ENCODE data around the gene KRTAP13-4.

Gene KRTAP13-4

DNA sequence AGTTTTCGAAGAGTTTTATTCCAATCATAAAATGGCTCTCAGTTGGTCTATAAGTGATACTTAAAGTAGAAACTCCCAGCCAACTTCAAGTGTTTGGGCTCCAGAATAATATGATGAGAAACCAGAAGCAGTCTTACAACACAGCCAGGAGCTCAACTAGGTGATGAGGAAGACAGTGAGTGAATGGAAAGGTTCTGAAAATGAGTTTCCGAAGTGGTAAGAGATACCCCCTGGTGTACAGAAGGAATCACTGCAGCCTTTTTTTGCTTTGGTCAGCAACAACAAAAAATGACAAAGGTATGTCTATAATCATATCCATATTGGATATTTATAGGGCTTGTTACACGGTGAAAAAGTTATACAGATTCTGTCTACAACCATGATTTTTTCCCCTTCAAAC lies 33.7 kb downstream of the KRTAP13-4 start (continued):
- TF ChIP-seq, protein P1, sequence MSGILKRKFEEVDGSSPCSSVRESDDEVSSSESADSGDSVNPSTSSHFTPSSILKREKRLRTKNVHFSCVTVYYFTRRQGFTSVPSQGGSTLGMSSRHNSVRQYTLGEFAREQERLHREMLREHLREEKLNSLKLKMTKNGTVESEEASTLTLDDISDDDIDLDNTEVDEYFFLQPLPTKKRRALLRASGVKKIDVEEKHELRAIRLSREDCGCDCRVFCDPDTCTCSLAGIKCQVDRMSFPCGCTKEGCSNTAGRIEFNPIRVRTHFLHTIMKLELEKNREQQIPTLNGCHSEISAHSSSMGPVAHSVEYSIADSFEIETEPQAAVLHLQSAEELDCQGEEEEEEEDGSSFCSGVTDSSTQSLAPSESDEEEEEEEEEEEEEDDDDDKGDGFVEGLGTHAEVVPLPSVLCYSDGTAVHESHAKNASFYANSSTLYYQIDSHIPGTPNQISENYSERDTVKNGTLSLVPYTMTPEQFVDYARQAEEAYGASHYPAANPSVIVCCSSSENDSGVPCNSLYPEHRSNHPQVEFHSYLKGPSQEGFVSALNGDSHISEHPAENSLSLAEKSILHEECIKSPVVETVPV (CRISPR knock-in tag; IDR thresholded peaks at IDR 0.05), result no peak

DNA sequence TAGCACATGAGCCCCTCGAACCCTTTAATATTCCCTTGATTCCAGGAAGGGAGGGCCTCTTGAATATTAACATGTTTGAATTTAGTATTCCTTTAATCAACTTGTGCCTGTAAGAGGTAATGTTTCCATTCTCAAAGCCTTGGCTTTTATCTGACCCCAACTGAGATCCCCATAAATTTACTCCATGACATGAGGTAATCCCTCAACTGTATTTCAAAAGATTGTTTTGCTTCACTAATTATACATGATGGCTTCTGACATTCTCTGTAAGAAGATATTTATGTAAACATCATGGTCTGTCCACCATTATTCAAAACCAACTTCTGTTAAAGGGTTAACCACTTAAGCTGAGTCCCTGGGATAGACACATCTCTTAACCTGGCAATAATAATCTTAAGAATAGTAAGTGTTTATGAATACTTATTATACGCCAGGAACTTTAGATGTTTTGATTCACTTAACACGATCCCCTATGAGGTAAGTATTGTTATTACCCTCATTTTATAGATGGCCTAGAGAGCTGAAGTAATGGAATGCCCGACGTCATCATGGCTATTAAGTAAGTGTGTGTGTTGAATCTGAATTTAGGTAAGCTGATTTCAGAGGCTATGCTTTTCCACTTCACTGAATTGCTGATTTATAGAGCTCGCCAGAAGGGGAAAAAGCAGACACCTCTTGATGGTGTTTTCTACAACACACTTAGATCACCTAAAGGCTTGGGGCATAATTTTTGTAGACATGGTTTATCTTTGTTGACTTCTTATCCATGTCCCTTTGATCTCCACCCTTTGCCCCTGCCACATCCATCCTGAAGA lies 39.1 kb downstream of the KRTAP13-4 start:
- TF ChIP-seq ZNF70 (CRISPR knock-in tag; IDR thresholded peaks at IDR 0.05) (no peak), ZFP30 (CRISPR knock-in tag; IDR thresholded peaks at IDR 0.05) (no peak), PPARA (CRISPR knock-in tag; IDR thresholded peaks at IDR 0.05; ENCODE audit: borderline replicate concordance) (no peak), OSR1 (CRISPR knock-in tag; IDR thresholded peaks at IDR 0.05) (no peak), ZNF565 (CRISPR knock-in tag; conservative IDR thresholded peaks at IDR 0.05; ENCODE audit: low read depth) (no peak), ARNTL (CRISPR knock-in tag; IDR thresholded peaks at IDR 0.05; ENCODE audit: borderline replicate concordance, low read depth) (no peak), ZNF8 (CRISPR knock-in tag; IDR thresholded peaks at IDR 0.05) (no peak), BACH2 (CRISPR knock-in tag; IDR thresholded peaks at IDR 0.05; ENCODE audit: borderline replicate concordance) (no peak), GLIS3 (CRISPR knock-in tag; IDR thresholded peaks at IDR 0.05) (no peak), ZFP3 (CRISPR knock-in tag; IDR thresholded peaks at IDR 0.05) (no peak), CSDC2 (CRISPR knock-in tag; IDR thresholded peaks at IDR 0.05) (no peak), ZC3H10 (CRISPR knock-in tag; IDR thresholded peaks at IDR 0.05) (no peak), ISL1 (CRISPR knock-in tag; IDR thresholded peaks at IDR 0.05) (no peak)
- TF ChIP-seq, protein P2, sequence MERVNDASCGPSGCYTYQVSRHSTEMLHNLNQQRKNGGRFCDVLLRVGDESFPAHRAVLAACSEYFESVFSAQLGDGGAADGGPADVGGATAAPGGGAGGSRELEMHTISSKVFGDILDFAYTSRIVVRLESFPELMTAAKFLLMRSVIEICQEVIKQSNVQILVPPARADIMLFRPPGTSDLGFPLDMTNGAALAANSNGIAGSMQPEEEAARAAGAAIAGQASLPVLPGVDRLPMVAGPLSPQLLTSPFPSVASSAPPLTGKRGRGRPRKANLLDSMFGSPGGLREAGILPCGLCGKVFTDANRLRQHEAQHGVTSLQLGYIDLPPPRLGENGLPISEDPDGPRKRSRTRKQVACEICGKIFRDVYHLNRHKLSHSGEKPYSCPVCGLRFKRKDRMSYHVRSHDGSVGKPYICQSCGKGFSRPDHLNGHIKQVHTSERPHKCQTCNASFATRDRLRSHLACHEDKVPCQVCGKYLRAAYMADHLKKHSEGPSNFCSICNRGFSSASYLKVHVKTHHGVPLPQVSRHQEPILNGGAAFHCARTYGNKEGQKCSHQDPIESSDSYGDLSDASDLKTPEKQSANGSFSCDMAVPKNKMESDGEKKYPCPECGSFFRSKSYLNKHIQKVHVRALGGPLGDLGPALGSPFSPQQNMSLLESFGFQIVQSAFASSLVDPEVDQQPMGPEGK (CRISPR knock-in tag; IDR thresholded peaks at IDR 0.05; ENCODE audit: borderline replicate concordance), result no peak
- TF ChIP-seq, protein P1 (CRISPR knock-in tag; IDR thresholded peaks at IDR 0.05), result no peak
- no peak for ATAC-seq

DNA sequence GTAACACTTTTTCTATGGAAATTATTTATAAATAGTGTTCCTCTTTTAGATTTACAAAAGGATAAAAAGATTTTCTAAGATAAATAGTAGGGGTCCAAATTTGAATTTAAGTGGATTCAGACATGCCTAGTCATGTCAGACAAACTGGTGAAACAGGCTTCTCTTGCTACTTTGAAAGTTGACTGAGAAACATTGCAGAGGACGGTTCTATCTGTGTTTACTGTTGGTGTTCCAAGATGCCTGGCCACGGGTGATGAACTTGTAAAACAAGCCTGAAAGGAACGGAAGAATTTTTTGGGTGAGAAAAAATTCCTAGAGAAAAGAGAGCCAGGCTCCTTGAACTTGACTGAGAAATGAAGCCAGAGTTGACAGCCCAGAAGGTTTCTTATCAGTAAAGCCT lies 48.0 kb downstream of the KRTAP13-4 start:
- no peak for ATAC-seq
- no peak for TF ChIP-seq ZNF565 (CRISPR knock-in tag; conservative IDR thresholded peaks at IDR 0.05; ENCODE audit: low read depth)
- TF ChIP-seq BACH2 (CRISPR knock-in tag; IDR thresholded peaks at IDR 0.05; ENCODE audit: borderline replicate concordance), result no peak
- no peak for TF ChIP-seq ZFP30 (CRISPR knock-in tag; IDR thresholded peaks at IDR 0.05)
- no peak for TF ChIP-seq ISL1 (CRISPR knock-in tag; IDR thresholded peaks at IDR 0.05)
- TF ChIP-seq, protein P3, sequence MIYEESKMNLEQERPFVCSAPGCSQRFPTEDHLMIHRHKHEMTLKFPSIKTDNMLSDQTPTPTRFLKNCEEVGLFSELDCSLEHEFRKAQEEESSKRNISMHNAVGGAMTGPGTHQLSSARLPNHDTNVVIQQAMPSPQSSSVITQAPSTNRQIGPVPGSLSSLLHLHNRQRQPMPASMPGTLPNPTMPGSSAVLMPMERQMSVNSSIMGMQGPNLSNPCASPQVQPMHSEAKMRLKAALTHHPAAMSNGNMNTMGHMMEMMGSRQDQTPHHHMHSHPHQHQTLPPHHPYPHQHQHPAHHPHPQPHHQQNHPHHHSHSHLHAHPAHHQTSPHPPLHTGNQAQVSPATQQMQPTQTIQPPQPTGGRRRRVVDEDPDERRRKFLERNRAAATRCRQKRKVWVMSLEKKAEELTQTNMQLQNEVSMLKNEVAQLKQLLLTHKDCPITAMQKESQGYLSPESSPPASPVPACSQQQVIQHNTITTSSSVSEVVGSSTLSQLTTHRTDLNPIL (CRISPR knock-in tag; IDR thresholded peaks at IDR 0.05; ENCODE audit: low read depth), result no peak
- TF ChIP-seq ZC3H10 (CRISPR knock-in tag; IDR thresholded peaks at IDR 0.05), result no peak
- TF ChIP-seq TOX (CRISPR knock-in tag; IDR thresholded peaks at IDR 0.05; ENCODE audit: borderline replicate concordance), result no peak
- TF ChIP-seq ZNF8 (CRISPR knock-in tag; IDR thresholded peaks at IDR 0.05), result no peak
- no peak for TF ChIP-seq TCF4 (CRISPR knock-in tag; IDR thresholded peaks at IDR 0.05; ENCODE audit: borderline replicate concordance)
- TF ChIP-seq ESRRG (CRISPR knock-in tag; IDR thresholded peaks at IDR 0.05), result no peak
- TF ChIP-seq, protein P4, sequence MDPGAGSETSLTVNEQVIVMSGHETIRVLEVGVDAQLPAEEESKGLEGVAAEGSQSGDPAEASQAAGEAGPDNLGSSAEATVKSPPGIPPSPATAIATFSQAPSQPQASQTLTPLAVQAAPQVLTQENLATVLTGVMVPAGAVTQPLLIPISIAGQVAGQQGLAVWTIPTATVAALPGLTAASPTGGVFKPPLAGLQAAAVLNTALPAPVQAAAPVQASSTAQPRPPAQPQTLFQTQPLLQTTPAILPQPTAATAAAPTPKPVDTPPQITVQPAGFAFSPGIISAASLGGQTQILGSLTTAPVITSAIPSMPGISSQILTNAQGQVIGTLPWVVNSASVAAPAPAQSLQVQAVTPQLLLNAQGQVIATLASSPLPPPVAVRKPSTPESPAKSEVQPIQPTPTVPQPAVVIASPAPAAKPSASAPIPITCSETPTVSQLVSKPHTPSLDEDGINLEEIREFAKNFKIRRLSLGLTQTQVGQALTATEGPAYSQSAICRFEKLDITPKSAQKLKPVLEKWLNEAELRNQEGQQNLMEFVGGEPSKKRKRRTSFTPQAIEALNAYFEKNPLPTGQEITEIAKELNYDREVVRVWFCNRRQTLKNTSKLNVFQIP (CRISPR knock-in tag; IDR thresholded peaks at IDR 0.05; ENCODE audit: borderline replicate concordance, low read depth), result no peak
- no peak for TF ChIP-seq CSDC2 (CRISPR knock-in tag; IDR thresholded peaks at IDR 0.05)
- TF ChIP-seq ZNF70 (CRISPR knock-in tag; IDR thresholded peaks at IDR 0.05), result no peak
- no peak for TF ChIP-seq PPARA (CRISPR knock-in tag; IDR thresholded peaks at IDR 0.05; ENCODE audit: borderline replicate concordance)
- TF ChIP-seq, protein P2 (CRISPR knock-in tag; IDR thresholded peaks at IDR 0.05; ENCODE audit: borderline replicate concordance), result no peak
- no peak for TF ChIP-seq ARNTL (CRISPR knock-in tag; IDR thresholded peaks at IDR 0.05; ENCODE audit: borderline replicate concordance, low read depth)
- TF ChIP-seq, protein P5, sequence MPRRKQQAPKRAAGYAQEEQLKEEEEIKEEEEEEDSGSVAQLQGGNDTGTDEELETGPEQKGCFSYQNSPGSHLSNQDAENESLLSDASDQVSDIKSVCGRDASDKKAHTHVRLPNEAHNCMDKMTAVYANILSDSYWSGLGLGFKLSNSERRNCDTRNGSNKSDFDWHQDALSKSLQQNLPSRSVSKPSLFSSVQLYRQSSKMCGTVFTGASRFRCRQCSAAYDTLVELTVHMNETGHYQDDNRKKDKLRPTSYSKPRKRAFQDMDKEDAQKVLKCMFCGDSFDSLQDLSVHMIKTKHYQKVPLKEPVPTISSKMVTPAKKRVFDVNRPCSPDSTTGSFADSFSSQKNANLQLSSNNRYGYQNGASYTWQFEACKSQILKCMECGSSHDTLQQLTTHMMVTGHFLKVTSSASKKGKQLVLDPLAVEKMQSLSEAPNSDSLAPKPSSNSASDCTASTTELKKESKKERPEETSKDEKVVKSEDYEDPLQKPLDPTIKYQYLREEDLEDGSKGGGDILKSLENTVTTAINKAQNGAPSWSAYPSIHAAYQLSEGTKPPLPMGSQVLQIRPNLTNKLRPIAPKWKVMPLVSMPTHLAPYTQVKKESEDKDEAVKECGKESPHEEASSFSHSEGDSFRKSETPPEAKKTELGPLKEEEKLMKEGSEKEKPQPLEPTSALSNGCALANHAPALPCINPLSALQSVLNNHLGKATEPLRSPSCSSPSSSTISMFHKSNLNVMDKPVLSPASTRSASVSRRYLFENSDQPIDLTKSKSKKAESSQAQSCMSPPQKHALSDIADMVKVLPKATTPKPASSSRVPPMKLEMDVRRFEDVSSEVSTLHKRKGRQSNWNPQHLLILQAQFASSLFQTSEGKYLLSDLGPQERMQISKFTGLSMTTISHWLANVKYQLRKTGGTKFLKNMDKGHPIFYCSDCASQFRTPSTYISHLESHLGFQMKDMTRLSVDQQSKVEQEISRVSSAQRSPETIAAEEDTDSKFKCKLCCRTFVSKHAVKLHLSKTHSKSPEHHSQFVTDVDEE (CRISPR knock-in tag; IDR thresholded peaks at IDR 0.05), result no peak
- TF ChIP-seq, protein P1 (CRISPR knock-in tag; IDR thresholded peaks at IDR 0.05), result no peak
